Osteoblast (primary cell): ENCODE results near the gene IFNL4. TPM values are rescaled to one million over a fixed set of nuclear protein-coding genes. Genes with fewer than 3 reads are reported as not detected.

ENCODE experiments used
- DNase-seq: peaks from one replicate; pipeline ENCODE4 v3.0.0; 2011; ENCODE audit warnings: low spot score, mixed read lengths; ENCODE audit not compliant: insufficient read length; ENCODE audit errors: missing footprints
- H2AFZ ChIP-seq: 2 replicates; pipeline ENCODE4 v1.6.0; 2011; ENCODE audit warnings: mild to moderate bottlenecking, low read length
- H3K27ac ChIP-seq: 2 replicates; pipeline ENCODE4 v1.5.1; 2011; ENCODE audit warnings: mild to moderate bottlenecking, low read depth, low read length, moderate library complexity
- H3K27me3 ChIP-seq: 2 replicates; pipeline ENCODE4 v1.6.0; 2012; ENCODE audit warnings: mild to moderate bottlenecking, control low read depth, inconsistent platforms, low read length, moderate library complexity; ENCODE audit not compliant: insufficient read depth
- H3K36me3 ChIP-seq: 2 replicates; pipeline ENCODE4 v1.5.1; 2011; ENCODE audit warnings: mild to moderate bottlenecking, low read length, control low read depth, moderate library complexity; ENCODE audit not compliant: insufficient read depth
- H3K4me1 ChIP-seq: 2 replicates; pipeline ENCODE4 v1.5.1; 2011; ENCODE audit warnings: mild to moderate bottlenecking, low read length, control low read depth, moderate library complexity; ENCODE audit not compliant: insufficient read depth
- H3K4me2 ChIP-seq: 2 replicates; pipeline ENCODE4 v1.6.0; 2011; ENCODE audit warnings: mild to moderate bottlenecking, low read length; ENCODE audit not compliant: insufficient read depth
- H3K4me3 ChIP-seq: fragments of 200-600 bp; sonication (generic); 3 replicates; pipeline ENCODE4 v1.5.1; 2012; ENCODE audit warnings: mild to moderate bottlenecking, low read length, inconsistent platforms; ENCODE audit not compliant: insufficient read depth
- H3K79me2 ChIP-seq: 2 replicates; pipeline ENCODE4 v1.6.0; 2012; ENCODE audit warnings: mild to moderate bottlenecking, low read length, control low read depth, inconsistent platforms; ENCODE audit not compliant: insufficient read depth
- H3K9me3 ChIP-seq: 2 replicates; pipeline ENCODE4 v1.5.1; 2011; ENCODE audit warnings: low read depth, low read length, control low read depth
- H4K20me1 ChIP-seq: 2 replicates; pipeline ENCODE4 v1.6.0; 2012; ENCODE audit warnings: mild to moderate bottlenecking, low read length, control low read depth; ENCODE audit not compliant: insufficient read depth
- total RNA-seq: library from RNA; depleted of rRNA; stranded (reverse); fragments of >200 nt; gene quantifications from 2 replicates; pipeline ENCODE4 v1.2.3, GENCODE V29; 2012
- TF ChIP-seq, protein P1 (sequence below): IDR thresholded peaks from 2 replicates; pipeline ENCODE4 v1.5.1; 2011; ENCODE audit warnings: mild to moderate bottlenecking, low read depth, low read length, moderate library complexity; ENCODE audit errors: extremely low read depth

The IFNL4 gene
- total RNA-seq, 1 donor, result not detected

DNA sequence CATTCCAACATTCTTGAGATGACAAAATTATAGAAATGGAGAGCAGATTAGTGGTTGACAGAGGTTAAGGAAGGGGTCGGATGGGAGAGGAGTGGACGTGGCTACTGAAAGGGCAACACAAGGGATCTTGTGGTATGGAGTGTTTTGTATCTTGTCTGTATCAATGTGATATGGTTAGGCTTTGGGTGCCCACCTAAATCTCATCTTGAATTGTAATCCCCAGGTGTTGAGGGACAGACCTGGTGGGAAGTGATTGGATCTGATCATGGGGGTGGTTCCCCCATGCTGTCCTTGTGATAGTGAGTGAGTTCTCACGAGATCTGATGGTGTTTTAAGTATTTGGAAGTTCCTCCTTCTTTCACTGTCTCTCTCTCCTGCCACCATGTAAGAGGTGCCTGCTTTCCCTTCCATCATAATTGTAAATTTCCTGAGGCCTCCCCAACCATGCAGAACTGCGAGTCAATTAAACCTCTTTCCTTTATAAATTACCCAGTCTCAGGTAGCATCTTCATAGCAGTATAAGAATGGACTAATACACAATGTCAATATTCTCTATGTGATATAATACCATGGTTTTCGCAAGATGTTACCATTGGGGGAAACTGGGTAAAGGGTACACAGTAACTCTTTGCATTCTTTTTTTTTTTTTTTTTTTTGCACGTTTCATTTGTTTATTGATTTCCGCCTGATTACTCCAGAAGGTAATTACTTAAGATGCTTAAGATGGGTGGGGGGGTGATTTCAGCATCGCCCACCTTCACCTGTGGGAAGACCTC, 4.9 kb upstream of the IFNL4 start:
- DNase-seq, result peak; percentile 38
- H3K4me2 ChIP-seq, result no peak overlapping the region
- TF ChIP-seq, protein P1, sequence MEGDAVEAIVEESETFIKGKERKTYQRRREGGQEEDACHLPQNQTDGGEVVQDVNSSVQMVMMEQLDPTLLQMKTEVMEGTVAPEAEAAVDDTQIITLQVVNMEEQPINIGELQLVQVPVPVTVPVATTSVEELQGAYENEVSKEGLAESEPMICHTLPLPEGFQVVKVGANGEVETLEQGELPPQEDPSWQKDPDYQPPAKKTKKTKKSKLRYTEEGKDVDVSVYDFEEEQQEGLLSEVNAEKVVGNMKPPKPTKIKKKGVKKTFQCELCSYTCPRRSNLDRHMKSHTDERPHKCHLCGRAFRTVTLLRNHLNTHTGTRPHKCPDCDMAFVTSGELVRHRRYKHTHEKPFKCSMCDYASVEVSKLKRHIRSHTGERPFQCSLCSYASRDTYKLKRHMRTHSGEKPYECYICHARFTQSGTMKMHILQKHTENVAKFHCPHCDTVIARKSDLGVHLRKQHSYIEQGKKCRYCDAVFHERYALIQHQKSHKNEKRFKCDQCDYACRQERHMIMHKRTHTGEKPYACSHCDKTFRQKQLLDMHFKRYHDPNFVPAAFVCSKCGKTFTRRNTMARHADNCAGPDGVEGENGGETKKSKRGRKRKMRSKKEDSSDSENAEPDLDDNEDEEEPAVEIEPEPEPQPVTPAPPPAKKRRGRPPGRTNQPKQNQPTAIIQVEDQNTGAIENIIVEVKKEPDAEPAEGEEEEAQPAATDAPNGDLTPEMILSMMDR, result no peak

DNA sequence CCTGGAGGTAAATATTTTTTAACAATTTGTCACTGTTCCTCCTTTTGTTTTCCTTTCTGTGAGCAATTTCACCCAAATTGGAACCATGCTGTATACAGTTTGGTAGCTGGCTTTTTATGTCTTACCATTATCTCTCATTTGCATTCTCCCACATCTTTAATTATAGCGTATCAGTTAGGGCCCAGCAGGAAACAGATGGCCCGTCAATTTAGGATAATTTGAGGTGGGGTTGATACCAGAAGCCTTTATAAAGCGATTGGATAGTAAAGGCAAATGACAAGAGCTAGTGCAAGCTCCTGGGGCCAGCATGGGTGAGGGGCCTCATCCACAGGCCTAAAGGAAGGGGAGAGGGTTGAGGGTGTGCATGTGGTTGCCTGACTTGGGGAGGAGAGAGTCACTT, 3.8 kb upstream of the IFNL4 start:
- peaks cover 41% of the 10 kb centered on the region for H3K27me3 ChIP-seq
- no peaks in the 10 kb centered on the region for H3K36me3 ChIP-seq
- no peaks in the 10 kb centered on the region for H3K9me3 ChIP-seq
- no peaks in the 10 kb centered on the region for H4K20me1 ChIP-seq
- no peak overlapping the region for H3K4me3 ChIP-seq
- H3K27ac ChIP-seq, result no peak overlapping the region
- H3K79me2 ChIP-seq, result no peaks in the 10 kb centered on the region
- H3K4me2 ChIP-seq, result no peak overlapping the region
- no peaks in the 10 kb centered on the region for H3K4me1 ChIP-seq
- TF ChIP-seq, protein P1, result no peak
- no peak overlapping the region for H2AFZ ChIP-seq
- DNase-seq, result no peak

More for the DNA sequence above, 4.9 kb upstream of the IFNL4 start:
- no peaks in the 10 kb centered on the region for H4K20me1 ChIP-seq
- no peaks in the 10 kb centered on the region for H3K4me1 ChIP-seq
- peaks cover 30% of the 10 kb centered on the region for H3K27me3 ChIP-seq
- H3K9me3 ChIP-seq, result no peaks in the 10 kb centered on the region
- no peaks in the 10 kb centered on the region for H3K79me2 ChIP-seq
- no peak overlapping the region for H3K4me3 ChIP-seq
- no peak overlapping the region for H3K27ac ChIP-seq
- H3K36me3 ChIP-seq, result no peaks in the 10 kb centered on the region
- no peak overlapping the region for H2AFZ ChIP-seq

DNA sequence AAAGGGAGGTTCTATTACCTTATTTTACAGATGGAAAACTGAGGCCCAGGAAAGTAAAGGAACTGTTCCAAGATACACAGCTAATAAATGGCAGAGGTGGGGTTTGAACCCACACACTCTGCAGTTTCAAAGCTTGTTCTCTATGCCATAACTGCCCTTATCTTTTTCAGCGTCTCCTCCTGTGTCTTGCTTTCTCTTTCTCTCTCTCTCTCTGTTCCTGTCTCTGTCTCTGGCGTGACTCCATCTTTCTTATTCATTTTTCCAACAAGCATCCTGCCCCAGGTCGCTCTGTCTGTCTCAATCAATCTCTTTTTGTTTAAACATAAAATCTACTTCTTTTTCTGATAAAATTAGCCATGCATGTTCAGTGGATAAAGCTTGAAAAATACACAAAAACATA, 3.2 kb upstream of the IFNL4 start:
- H3K4me1 ChIP-seq, result no peaks in the 10 kb centered on the region
- no peaks in the 10 kb centered on the region for H3K9me3 ChIP-seq
- H3K27ac ChIP-seq, result no peak overlapping the region
- TF ChIP-seq, protein P1, result no peak
- H3K36me3 ChIP-seq, result no peaks in the 10 kb centered on the region
- H3K4me2 ChIP-seq, result no peak overlapping the region
- no peak for DNase-seq
- no peaks in the 10 kb centered on the region for H4K20me1 ChIP-seq
- H3K4me3 ChIP-seq, result no peak overlapping the region
- peaks cover 44% of the 10 kb centered on the region for H3K27me3 ChIP-seq
- no peaks in the 10 kb centered on the region for H3K79me2 ChIP-seq
- no peak overlapping the region for H2AFZ ChIP-seq

DNA sequence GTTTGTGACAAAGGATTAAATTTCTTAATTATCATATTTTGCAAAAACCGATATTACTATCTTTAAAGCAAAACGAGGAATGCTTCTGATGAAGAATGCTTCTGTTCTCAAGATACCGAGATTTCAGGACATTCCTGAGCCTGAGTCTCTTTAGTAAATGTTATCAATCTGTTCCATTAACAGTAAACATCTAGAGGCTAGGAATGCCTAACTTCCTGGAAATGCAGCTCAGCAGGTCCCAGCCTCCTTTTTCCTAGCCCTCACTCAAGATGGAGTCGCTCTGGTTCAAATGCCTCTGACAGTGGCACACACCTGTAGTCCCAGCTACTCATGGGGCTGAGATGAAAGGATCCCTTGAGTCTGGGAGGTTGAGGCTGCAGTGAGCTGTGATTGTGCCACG, 2.4 kb upstream of the IFNL4 start:
- H3K4me2 ChIP-seq, result no peak overlapping the region
- H4K20me1 ChIP-seq, result no peaks in the 10 kb centered on the region
- H3K27ac ChIP-seq, result no peak overlapping the region
- TF ChIP-seq, protein P1, result no peak
- H3K9me3 ChIP-seq, result no peaks in the 10 kb centered on the region
- H3K79me2 ChIP-seq, result no peaks in the 10 kb centered on the region
- H3K27me3 ChIP-seq, result peaks cover 40% of the 10 kb centered on the region
- no peak for DNase-seq
- H3K4me3 ChIP-seq, result no peak overlapping the region
- H3K36me3 ChIP-seq, result no peaks in the 10 kb centered on the region
- H3K4me1 ChIP-seq, result no peaks in the 10 kb centered on the region
- no peak overlapping the region for H2AFZ ChIP-seq
